COR-L47 (cell line): ENCODE results near the gene G0S2.

ENCODE experiments used
- DNase-seq: peaks from one replicate; lab custom pipeline; 2025; lab: John Stamatoyannopoulos, UW

Gene G0S2

GRCh38 chr1:209720326-209720725 is 45.1 kb downstream of the G0S2 start:
- no peak for DNase-seq

DNA sequence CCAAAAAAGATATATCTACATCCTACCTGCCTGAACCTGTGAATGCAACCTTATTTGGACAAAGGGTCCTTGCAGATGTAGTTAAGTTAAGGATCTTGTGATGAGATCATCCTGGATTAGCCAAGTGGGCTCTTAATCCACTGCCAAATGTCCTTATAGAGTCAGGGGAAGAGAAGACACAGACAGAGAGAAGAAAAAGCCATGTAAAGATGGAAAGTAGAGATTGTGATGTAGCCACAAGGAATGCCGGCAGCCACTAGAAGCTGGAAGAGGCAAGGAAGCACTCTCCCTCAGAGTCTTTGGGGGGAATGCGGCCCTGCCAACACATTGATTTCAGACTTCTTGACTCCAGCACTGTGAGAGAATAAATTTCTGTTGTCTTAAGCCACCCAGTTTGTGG is 45.6 kb downstream of the G0S2 start:
- DNase-seq, result no peak

- DNase-seq, result no peak
Measured at GRCh38 chr1:209721323-209721722, 46.1 kb downstream of the G0S2 start.

DNA sequence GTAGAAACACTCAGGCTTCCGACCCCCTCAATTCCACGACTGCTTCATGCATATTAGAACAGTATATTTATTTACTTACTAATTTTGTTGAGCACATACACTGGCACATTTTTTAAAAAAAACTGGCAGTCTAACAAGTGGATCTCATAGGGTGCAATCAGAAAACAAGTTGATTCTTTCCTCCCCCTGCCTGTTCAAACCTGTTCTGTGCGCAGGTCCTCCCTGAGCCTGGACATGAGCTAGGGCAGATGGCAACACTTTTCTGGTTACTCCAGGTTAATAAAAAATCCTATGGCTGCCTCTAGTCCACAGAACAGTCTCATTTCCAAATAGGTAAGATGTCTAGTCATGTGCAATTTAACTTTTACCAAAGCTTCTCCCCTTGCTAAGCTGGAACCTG is 48.1 kb downstream of the G0S2 start:
- no peak for DNase-seq

DNA sequence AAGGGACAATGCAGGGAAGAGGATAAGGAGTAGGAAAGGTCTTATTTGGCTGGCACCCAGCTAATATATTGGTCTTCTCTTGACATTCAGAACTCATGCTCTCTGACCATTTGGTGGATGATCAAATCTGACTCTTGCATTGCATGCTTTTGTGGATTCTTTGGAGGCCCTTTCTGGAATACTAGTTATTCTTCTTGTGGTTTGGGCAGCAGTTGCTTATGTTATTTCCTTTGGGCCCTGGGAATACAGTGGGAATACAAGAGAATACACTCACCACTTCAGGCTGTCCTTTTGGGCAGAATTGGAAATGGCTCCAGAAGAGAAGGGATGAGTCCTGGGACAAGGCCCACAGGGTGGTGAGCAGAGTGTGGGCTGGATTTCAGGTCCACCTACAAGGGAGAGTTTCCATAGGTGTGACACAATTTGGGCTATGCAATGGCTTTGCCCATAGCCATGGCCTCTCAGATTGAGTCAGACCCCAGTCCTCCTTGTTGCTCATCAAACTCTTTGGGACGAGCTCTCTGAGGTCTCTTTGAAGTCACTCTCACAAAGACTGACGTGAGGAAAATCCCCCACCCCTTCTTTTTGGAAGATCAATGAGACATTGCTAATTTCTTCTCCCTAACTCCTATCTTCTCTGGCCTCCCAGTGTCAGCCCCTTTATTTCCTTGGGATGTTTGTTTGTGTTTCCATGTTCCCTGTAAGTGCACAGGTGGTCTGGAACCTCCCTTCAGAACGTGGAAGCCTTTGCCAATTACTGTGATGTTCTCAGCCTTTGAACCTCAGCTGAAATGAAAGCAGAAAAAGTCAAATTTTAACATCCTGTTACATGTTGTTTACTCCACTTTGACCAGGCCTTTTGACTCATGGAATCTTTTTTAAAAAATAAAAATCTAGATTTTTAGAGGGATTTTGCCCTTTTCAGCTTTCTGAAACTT is 48.8 kb downstream of the G0S2 start:
- no peak for DNase-seq
